ENCODE results near the gene LRIG1.

Gene LRIG1

DNA sequence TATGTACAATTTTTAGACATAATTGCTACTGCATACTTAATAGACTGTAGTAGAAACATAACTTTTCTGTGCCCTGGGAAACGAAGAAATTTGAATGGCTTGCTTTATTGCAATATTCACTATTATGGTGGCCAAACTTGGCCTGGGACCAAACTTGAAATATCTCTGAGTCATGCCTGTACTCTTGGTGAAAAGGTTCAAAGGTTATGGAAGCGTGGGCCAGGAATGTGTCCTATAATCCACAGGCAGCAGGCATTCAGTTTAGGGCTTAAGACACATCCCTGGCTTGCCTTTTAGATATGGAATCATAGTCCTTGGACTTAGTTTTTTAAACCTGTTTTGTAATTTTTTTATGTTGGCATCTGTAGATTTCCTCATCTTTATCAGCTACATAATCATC, 124.3 kb downstream of the LRIG1 start:
- Histone ChIP-seq H3K27me3 (replicated peaks in 2 of 5; ENCODE audit: control insufficient read depth in 4 of 5, insufficient read depth in 5 of 5, low read length in 4 of 5) (no peaks in the 10 kb centered on the region), H3K9me3 (ENCODE audit: control extremely low read depth in 1 of 5, control insufficient read depth in 4 of 5, insufficient read depth in 2 of 5, low read depth in 1 of 5, low read length in 4 of 5) (no peaks in the 10 kb centered on the region), H3K36me3 (ENCODE audit: control insufficient read depth in 4 of 4, insufficient read depth in 4 of 4, low read length in 3 of 4) (peaks cover 11 to 39% (median 29%) of the 10 kb centered on the region in 4 experiments), H3K4me1 (ENCODE audit: control extremely low read depth in 1 of 4, control insufficient read depth in 4 of 4, insufficient read depth in 4 of 4, low read length in 3 of 4) (no peaks in the 10 kb centered on the region), H3K27ac (ENCODE audit: insufficient read depth in 1 of 2, low read depth in 1 of 2, low read length in 2 of 2, poor library complexity in 1 of 2, severe bottlenecking in 2 of 2) (no peak overlapping the region), H3K4me3 (ENCODE audit: control insufficient read depth in 1 of 7, extremely low read depth in 1 of 7, insufficient read depth in 4 of 7, low read depth in 2 of 7, low read length in 6 of 7) (no peak overlapping the region)
- ChIA-PET CTCF (interaction anchor here (1.8 kb wide), 1 partner anchor 16 kb away, joined by 4 read pairs; no protein-coding TSS in a partner anchor), POLR2A (no interaction called here)
- 100% methylated on average over 2 of the region's 2 CpGs for WGBS (ENCODE audit: insufficient coverage)
- no peak for DNase-seq

DNA sequence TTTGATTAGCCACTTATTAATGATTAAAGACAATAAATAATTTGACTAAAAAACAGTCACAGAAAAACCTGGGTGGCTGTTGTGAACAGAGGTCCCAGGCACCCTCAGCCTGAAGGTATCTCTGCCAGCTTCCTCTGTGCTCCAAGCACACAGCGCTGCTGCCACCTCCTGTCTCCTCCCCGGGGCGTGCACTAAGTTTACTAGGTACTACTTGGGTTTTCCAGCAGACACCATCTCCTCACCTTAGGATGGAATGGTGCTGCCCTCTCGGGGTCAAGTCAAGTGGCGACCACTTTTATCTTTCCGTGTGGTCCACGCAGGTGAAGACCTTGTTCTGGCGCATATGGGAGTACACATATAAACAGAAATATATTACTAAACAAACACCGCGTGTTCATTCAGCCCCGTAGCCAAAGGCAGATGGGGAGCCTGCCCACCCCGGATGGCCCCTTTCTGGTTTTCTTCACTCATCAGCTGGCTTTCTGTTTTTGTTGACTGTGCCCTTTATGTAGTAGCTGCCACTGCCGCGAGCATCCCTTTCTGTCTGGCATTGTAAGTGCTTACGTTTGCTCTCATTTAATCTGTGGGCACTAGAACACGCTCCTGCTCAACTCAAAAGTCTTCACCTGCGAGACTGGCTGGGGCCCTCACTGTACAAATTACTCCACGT, 128.0 kb downstream of the LRIG1 start:
- POLR2A ChIA-PET: no interaction called here
- CTCF ChIA-PET: no interaction called here
- Histone ChIP-seq H3K27ac (ENCODE audit: insufficient read depth in 1 of 2, low read depth in 1 of 2, low read length in 2 of 2, poor library complexity in 1 of 2, severe bottlenecking in 2 of 2) (no peak overlapping the region), H3K9me3 (ENCODE audit: control extremely low read depth in 1 of 5, control insufficient read depth in 4 of 5, insufficient read depth in 2 of 5, low read depth in 1 of 5, low read length in 4 of 5) (no peaks in the 10 kb centered on the region), H3K4me1 (ENCODE audit: control extremely low read depth in 1 of 4, control insufficient read depth in 4 of 4, insufficient read depth in 4 of 4, low read length in 3 of 4) (no peaks in the 10 kb centered on the region), H3K36me3 (ENCODE audit: control insufficient read depth in 4 of 4, insufficient read depth in 4 of 4, low read length in 3 of 4) (peaks cover 2 to 22% (median 5%) of the 10 kb centered on the region in 4 experiments), H3K27me3 (replicated peaks in 2 of 5; ENCODE audit: control insufficient read depth in 4 of 5, insufficient read depth in 5 of 5, low read length in 4 of 5) (no peaks in the 10 kb centered on the region), H3K4me3 (ENCODE audit: control insufficient read depth in 1 of 7, extremely low read depth in 1 of 7, insufficient read depth in 4 of 7, low read depth in 2 of 7, low read length in 6 of 7) (no peak overlapping the region)
- WGBS (ENCODE audit: insufficient coverage): 97% methylated on average over 18 of the region's 18 CpGs
- no peak for DNase-seq

DNA sequence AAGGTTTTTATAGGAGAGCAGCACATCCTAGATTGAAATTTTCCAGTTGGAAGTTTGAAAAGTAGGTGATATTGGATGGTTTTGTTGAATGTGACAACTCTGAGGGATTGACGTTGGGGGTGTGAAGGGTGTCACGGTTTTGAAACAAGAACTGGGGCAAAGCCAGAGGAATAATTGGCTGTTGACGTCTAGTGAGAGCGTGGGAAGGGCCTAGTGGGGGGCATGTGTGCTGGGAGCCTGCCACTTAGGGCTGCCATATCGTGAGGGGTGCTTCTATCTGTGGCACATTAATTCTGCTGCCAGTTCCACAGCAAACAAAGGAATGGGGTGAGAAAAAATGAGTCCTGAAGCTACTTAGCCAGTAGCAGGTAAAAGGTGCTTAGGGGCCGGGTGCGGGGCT, 129.4 kb downstream of the LRIG1 start:
- Histone ChIP-seq H3K36me3 (ENCODE audit: control insufficient read depth in 4 of 4, insufficient read depth in 4 of 4, low read length in 3 of 4) (peaks cover 0 to 14% (median 3%) of the 10 kb centered on the region in 4 experiments), H3K27ac (ENCODE audit: insufficient read depth in 1 of 2, low read depth in 1 of 2, low read length in 2 of 2, poor library complexity in 1 of 2, severe bottlenecking in 2 of 2) (no peak overlapping the region), H3K27me3 (replicated peaks in 2 of 5; ENCODE audit: control insufficient read depth in 4 of 5, insufficient read depth in 5 of 5, low read length in 4 of 5) (no peaks in the 10 kb centered on the region), H3K4me3 (ENCODE audit: control insufficient read depth in 1 of 7, extremely low read depth in 1 of 7, insufficient read depth in 4 of 7, low read depth in 2 of 7, low read length in 6 of 7) (no peak overlapping the region), H3K4me1 (ENCODE audit: control extremely low read depth in 1 of 4, control insufficient read depth in 4 of 4, insufficient read depth in 4 of 4, low read length in 3 of 4) (no peaks in the 10 kb centered on the region), H3K9me3 (ENCODE audit: control extremely low read depth in 1 of 5, control insufficient read depth in 4 of 5, insufficient read depth in 2 of 5, low read depth in 1 of 5, low read length in 4 of 5) (no peaks in the 10 kb centered on the region)
- ChIA-PET CTCF (no interaction called here), POLR2A (no interaction called here)
- 98% methylated on average over 7 of the region's 7 CpGs for WGBS (ENCODE audit: insufficient coverage)
- DNase-seq: no peak

DNA sequence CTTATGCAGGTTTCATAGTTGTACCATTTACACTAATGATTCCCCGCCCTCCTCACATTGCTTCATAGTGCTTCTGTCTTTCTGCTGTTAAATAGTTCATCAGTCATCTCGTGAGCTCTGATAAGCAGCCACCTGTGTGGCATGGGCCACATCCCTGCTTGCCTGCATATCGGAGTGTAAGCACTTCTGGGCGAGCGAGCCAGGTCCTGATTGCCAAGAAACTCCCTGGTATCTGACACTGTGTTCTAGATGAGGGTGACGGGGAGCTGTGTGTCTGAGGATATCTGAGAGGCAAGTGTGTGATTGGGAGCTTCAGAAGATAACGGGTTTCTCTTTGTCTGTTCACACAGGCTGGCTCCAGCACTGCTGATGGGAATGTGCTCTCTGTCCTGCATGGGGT, 130.6 kb downstream of the LRIG1 start:
- no peak overlapping the region for H3K27ac ChIP-seq (ENCODE audit: insufficient read depth in 1 of 2, low read depth in 1 of 2, low read length in 2 of 2, poor library complexity in 1 of 2, severe bottlenecking in 2 of 2)
- no peaks in the 10 kb centered on the region for H3K4me1 ChIP-seq (ENCODE audit: control extremely low read depth in 1 of 4, control insufficient read depth in 4 of 4, insufficient read depth in 4 of 4, low read length in 3 of 4)
- CTCF ChIA-PET: no interaction called here
- H3K27me3 ChIP-seq (replicated peaks in 2 of 5; ENCODE audit: control insufficient read depth in 4 of 5, insufficient read depth in 5 of 5, low read length in 4 of 5): no peaks in the 10 kb centered on the region
- H3K36me3 ChIP-seq (ENCODE audit: control insufficient read depth in 4 of 4, insufficient read depth in 4 of 4, low read length in 3 of 4): peaks cover 0 to 14% (median 1%) of the 10 kb centered on the region in 4 experiments
- H3K4me3 ChIP-seq (ENCODE audit: control insufficient read depth in 1 of 7, extremely low read depth in 1 of 7, insufficient read depth in 4 of 7, low read depth in 2 of 7, low read length in 6 of 7): no peak overlapping the region
- H3K9me3 ChIP-seq (ENCODE audit: control extremely low read depth in 1 of 5, control insufficient read depth in 4 of 5, insufficient read depth in 2 of 5, low read depth in 1 of 5, low read length in 4 of 5): no peaks in the 10 kb centered on the region
- POLR2A ChIA-PET: no interaction called here
- WGBS (ENCODE audit: insufficient coverage): 97% methylated on average over 6 of the region's 7 CpGs
- DNase-seq: no peak

DNA sequence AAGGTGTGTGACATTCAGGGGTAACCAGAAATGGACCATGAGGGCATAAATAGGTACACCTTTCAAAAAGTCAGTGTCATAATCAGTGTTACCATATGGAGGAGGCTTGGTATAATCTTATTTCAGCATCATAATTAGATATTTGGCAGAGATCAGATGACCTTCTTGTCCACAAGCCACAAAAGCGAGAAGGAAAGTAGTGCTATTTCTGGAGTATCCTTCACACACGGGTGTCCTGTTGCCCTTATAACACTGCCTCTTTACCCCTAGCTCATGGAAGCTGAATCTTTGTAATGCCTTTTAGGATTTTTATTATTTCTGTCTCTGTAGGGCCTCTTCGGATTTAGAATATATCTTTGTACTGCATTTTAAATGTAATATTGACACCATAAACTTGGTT, 132.8 kb downstream of the LRIG1 start:
- no peaks in the 10 kb centered on the region for H3K27me3 ChIP-seq (replicated peaks in 2 of 5; ENCODE audit: control insufficient read depth in 4 of 5, insufficient read depth in 5 of 5, low read length in 4 of 5)
- H3K27ac ChIP-seq (ENCODE audit: insufficient read depth in 1 of 2, low read depth in 1 of 2, low read length in 2 of 2, poor library complexity in 1 of 2, severe bottlenecking in 2 of 2): no peak overlapping the region
- H3K4me1 ChIP-seq (ENCODE audit: control extremely low read depth in 1 of 4, control insufficient read depth in 4 of 4, insufficient read depth in 4 of 4, low read length in 3 of 4): no peaks in the 10 kb centered on the region
- CTCF ChIA-PET: interaction anchor here (1.6 kb wide), 1 partner anchor 33 kb away, joined by 3 read pairs; no protein-coding TSS in a partner anchor
- no peak overlapping the region for H3K4me3 ChIP-seq (ENCODE audit: control insufficient read depth in 1 of 7, extremely low read depth in 1 of 7, insufficient read depth in 4 of 7, low read depth in 2 of 7, low read length in 6 of 7)
- H3K9me3 ChIP-seq (ENCODE audit: control extremely low read depth in 1 of 5, control insufficient read depth in 4 of 5, insufficient read depth in 2 of 5, low read depth in 1 of 5, low read length in 4 of 5): no peaks in the 10 kb centered on the region
- peaks cover 0 to 7% (median 3%) of the 10 kb centered on the region in 4 experiments for H3K36me3 ChIP-seq (ENCODE audit: control insufficient read depth in 4 of 4, insufficient read depth in 4 of 4, low read length in 3 of 4)
- 100% methylated on average over 2 of the region's 3 CpGs for WGBS (ENCODE audit: insufficient coverage)
- POLR2A ChIA-PET: interaction anchor here (0.7 kb wide), 1 partner anchor 48 kb away, joined by 3 read pairs; no protein-coding TSS in a partner anchor
- DNase-seq: no peak

DNA sequence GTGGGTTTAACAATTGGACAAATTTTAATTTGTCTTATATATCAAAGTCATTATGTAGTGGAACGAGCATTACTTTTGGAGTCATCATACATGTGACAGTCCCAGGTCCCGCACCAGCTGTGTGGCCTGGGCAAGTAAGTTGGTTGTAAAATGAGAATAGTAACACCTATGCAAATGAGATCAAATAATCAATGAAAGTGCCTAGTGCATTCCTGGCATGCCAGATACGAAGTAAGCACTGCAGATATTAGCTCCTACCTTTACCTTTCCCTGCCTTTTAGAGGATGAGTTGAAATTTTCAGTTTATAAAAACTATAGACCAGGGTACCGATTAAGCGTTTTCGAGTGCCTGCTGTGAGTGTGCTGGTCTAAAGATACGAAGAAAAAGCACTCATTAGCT, 134.1 kb downstream of the LRIG1 start:
- ChIA-PET POLR2A (no interaction called here), CTCF (interaction anchor here (1.5 kb wide), 1 partner anchor 11 kb away, joined by 5 read pairs; no protein-coding TSS in a partner anchor)
- Histone ChIP-seq H3K4me3 (ENCODE audit: control insufficient read depth in 1 of 7, extremely low read depth in 1 of 7, insufficient read depth in 4 of 7, low read depth in 2 of 7, low read length in 6 of 7) (no peak overlapping the region), H3K36me3 (ENCODE audit: control insufficient read depth in 4 of 4, insufficient read depth in 4 of 4, low read length in 3 of 4) (peaks cover 0 to 7% (median 3%) of the 10 kb centered on the region in 4 experiments), H3K9me3 (ENCODE audit: control extremely low read depth in 1 of 5, control insufficient read depth in 4 of 5, insufficient read depth in 2 of 5, low read depth in 1 of 5, low read length in 4 of 5) (no peaks in the 10 kb centered on the region), H3K27me3 (replicated peaks in 2 of 5; ENCODE audit: control insufficient read depth in 4 of 5, insufficient read depth in 5 of 5, low read length in 4 of 5) (no peaks in the 10 kb centered on the region), H3K4me1 (ENCODE audit: control extremely low read depth in 1 of 4, control insufficient read depth in 4 of 4, insufficient read depth in 4 of 4, low read length in 3 of 4) (no peaks in the 10 kb centered on the region), H3K27ac (ENCODE audit: insufficient read depth in 1 of 2, low read depth in 1 of 2, low read length in 2 of 2, poor library complexity in 1 of 2, severe bottlenecking in 2 of 2) (no peak overlapping the region)
- no peak for DNase-seq
- 100% methylated on average over 4 of the region's 7 CpGs for WGBS (ENCODE audit: insufficient coverage)

DNA sequence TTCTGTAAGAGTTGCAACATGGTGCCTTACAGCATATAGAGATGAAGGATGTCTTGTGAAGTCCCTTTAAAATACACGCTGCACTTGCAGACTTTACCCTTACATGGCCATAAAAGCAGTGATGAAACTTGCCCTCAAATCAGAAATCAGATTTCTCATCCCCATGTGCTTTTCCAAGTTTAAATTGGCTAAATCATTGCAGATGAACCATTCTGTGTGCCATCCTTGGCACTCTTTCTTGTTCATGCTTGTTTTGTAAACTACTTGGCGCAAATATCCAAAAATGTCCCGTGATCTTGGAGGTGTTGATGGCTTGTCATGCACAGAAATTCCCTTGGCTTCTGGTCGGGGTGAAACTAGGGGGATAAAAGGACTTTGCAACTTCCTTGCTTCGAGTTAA, 135.7 kb downstream of the LRIG1 start:
- Histone ChIP-seq H3K27ac (ENCODE audit: insufficient read depth in 1 of 2, low read depth in 1 of 2, low read length in 2 of 2, poor library complexity in 1 of 2, severe bottlenecking in 2 of 2) (no peak overlapping the region), H3K4me1 (ENCODE audit: control extremely low read depth in 1 of 4, control insufficient read depth in 4 of 4, insufficient read depth in 4 of 4, low read length in 3 of 4) (no peaks in the 10 kb centered on the region), H3K9me3 (ENCODE audit: control extremely low read depth in 1 of 5, control insufficient read depth in 4 of 5, insufficient read depth in 2 of 5, low read depth in 1 of 5, low read length in 4 of 5) (no peaks in the 10 kb centered on the region), H3K27me3 (replicated peaks in 2 of 5; ENCODE audit: control insufficient read depth in 4 of 5, insufficient read depth in 5 of 5, low read length in 4 of 5) (no peaks in the 10 kb centered on the region), H3K36me3 (ENCODE audit: control insufficient read depth in 4 of 4, insufficient read depth in 4 of 4, low read length in 3 of 4) (peaks cover 0 to 3% (median 0%) of the 10 kb centered on the region in 4 experiments), H3K4me3 (ENCODE audit: control insufficient read depth in 1 of 7, extremely low read depth in 1 of 7, insufficient read depth in 4 of 7, low read depth in 2 of 7, low read length in 6 of 7) (no peak overlapping the region)
- WGBS (ENCODE audit: insufficient coverage): 100% methylated on average over 2 of the region's 5 CpGs
- ChIA-PET POLR2A (no interaction called here), CTCF (no interaction called here)
- no peak for DNase-seq
